Body of pancreas (tissue), 4 donors: Measurements from ENCODE around the gene ABLIM1. TPM values are rescaled to one million over a fixed set of nuclear protein-coding genes. Genes with fewer than 3 reads are reported as not detected.

Experiments
- ATAC-seq: fragments of 150-250 bp; one replicate; pipeline ENCODE4 v1.9.1; 2016
- DNase-seq, 4 donors: peaks; one replicate each; pipeline ENCODE4 v3.0.0-alpha.2; 2019
- H3K27ac ChIP-seq, 4 donors: fragments of 200-600 bp; sonication (generic); 1 replicate in 3 of 4; 2 replicates in 1 of 4; pipeline versions ENCODE4 v1.5.1 to v1.6.1; 2016 to 2019; ENCODE audit warnings: mild to moderate bottlenecking in 1 of 4, mixed read lengths in 1 of 4, moderate library complexity in 1 of 4
- H3K27me3 ChIP-seq, 2 donors: fragments of 200-600 bp; sonication (generic); one replicate each; pipeline ENCODE4 v1.6.0; 2016; ENCODE audit warnings: mild to moderate bottlenecking in 1 of 2
- H3K36me3 ChIP-seq, 2 donors: fragments of 200-600 bp; sonication (generic); replicated peaks in 1 of 2; 2 replicates each; pipeline ENCODE4 v1.5.1; 2016; ENCODE audit warnings: low read depth in 2 of 2; ENCODE audit not compliant: insufficient read depth in 1 of 2
- H3K4me1 ChIP-seq: fragments of 200-600 bp; sonication (generic); one replicate; pipeline ENCODE4 v1.6.0; 2016
- H3K4me3 ChIP-seq, 2 donors: fragments of 200-600 bp; sonication (generic); 1 replicate in 1 of 2; 2 replicates in 1 of 2; pipeline ENCODE4 v1.5.1; 2016 to 2019
- H3K9me3 ChIP-seq, 3 donors: fragments of 200-600 bp; sonication (generic); 1 replicate in 2 of 3; 2 replicates in 1 of 3; pipeline ENCODE4 v1.5.1; 2016
- CTCF ChIP-seq, 7 experiments: fragments of 450-650 bp in 4 of 7; fragments of 200-600 bp in 3 of 7; sonication (generic) in 3 of 7; IDR thresholded peaks; one replicate each; pipeline ENCODE4 v1.5.1; 2016 to 2019; ENCODE audit warnings: antibody characterized with exemption in 7 of 7
- POLR2A ChIP-seq, 3 donors: fragments of 450-650 bp; IDR thresholded peaks; one replicate each; pipeline ENCODE4 v1.6.1; 2016; ENCODE audit warnings: antibody characterized with exemption in 3 of 3, mild to moderate bottlenecking in 2 of 3
- WGBS, 2 donors: methylation state at CpG; one replicate each; pipeline ENCODE4 v1.1.5; 2017; 5-methylcytosine and 5-hydroxymethylcytosine counted together
- intact Hi-C: fragments of 100-400 bp; cut with DNase I; formaldehyde crosslinking; loops from one replicate; pipeline ENCODE4 v1.15.1; 2023
- total RNA-seq, 2 donors: library from RNA; depleted of rRNA; stranded (reverse); fragments of >200 nt; gene quantifications; one replicate each; pipeline ENCODE4 v1.1.0, GENCODE V29; 2016

ABLIM1 gene
- total RNA-seq, 2 donors from 2014 or later = 34.6 to 54.7 TPM

GRCh38 chr10:114458216-114458920, 199.7 kb downstream of the ABLIM1 start:
- H3K9me3 ChIP-seq = no peaks in the 10 kb centered on the region
- WGBS, 2 donors = 84 to 89% methylated on average over 9 of the region's 9 CpGs
- H3K4me1 ChIP-seq = no peaks in the 10 kb centered on the region
- peaks cover 0 to 1% of the 10 kb centered on the region in 2 donors for H3K36me3 ChIP-seq
- TF ChIP-seq POLR2A (IDR thresholded peaks at IDR 0.05) = no peak
- DNase-seq (no peak), ATAC-seq (no peak)
- H3K27me3 ChIP-seq = no peaks in the 10 kb centered on the region
- H3K27ac ChIP-seq = no peak overlapping the region
- no peak overlapping the region for H3K4me3 ChIP-seq
- intact Hi-C loops = no loop called here

GRCh38 chr10:114453576-114453975, 204.5 kb downstream of the ABLIM1 start:
- H3K27me3 ChIP-seq = no peaks in the 10 kb centered on the region
- TF ChIP-seq POLR2A (IDR thresholded peaks at IDR 0.05) = no peak
- TF ChIP-seq CTCF (IDR thresholded peaks at IDR 0.05) = no peak
- H3K4me3 ChIP-seq = no peak overlapping the region
- 87 to 89% methylated on average over 9 of the region's 9 CpGs for WGBS, 2 donors
- intact Hi-C loops = no loop called here
- no peak for DNase-seq
- no peaks in the 10 kb centered on the region for H3K36me3 ChIP-seq
- no peak overlapping the region for H3K27ac ChIP-seq
- no peaks in the 10 kb centered on the region for H3K4me1 ChIP-seq
- no peak for ATAC-seq
- H3K9me3 ChIP-seq = no peaks in the 10 kb centered on the region

- Histone ChIP-seq H3K9me3 (no peaks in the 10 kb centered on the region), H3K27ac (no peak overlapping the region), H3K36me3 (no peaks in the 10 kb centered on the region), H3K4me1 (peaks cover 12% of the 10 kb centered on the region), H3K4me3 (no peak overlapping the region), H3K27me3 (no peaks in the 10 kb centered on the region)
- TF ChIP-seq POLR2A (IDR thresholded peaks at IDR 0.05) (no peak), CTCF (IDR thresholded peaks at IDR 0.05) (no peak)
- 35 to 47% methylated on average over 2 of the region's 2 CpGs for WGBS, 2 donors
- DNase-seq = no peak
- ATAC-seq = no peak
- intact Hi-C loops = no loop called here
Observed at GRCh38 chr10:114448897-114449296, 209.2 kb downstream of the ABLIM1 start.

GRCh38 chr10:114445332-114445731, 212.7 kb downstream of the ABLIM1 start:
- H3K4me3 ChIP-seq = no peak overlapping the region
- no peak for ATAC-seq
- DNase-seq = no peak
- TF ChIP-seq POLR2A (IDR thresholded peaks at IDR 0.05) (no peak), CTCF (IDR thresholded peaks at IDR 0.05) (no peak)
- H3K27ac ChIP-seq = no peak overlapping the region
- H3K9me3 ChIP-seq = no peaks in the 10 kb centered on the region
- intact Hi-C loops = no loop called here
- H3K27me3 ChIP-seq = no peaks in the 10 kb centered on the region
- peaks cover 12% of the 10 kb centered on the region for H3K4me1 ChIP-seq
- 53 to 57% methylated on average over 6 of the region's 6 CpGs for WGBS, 2 donors
- no peaks in the 10 kb centered on the region for H3K36me3 ChIP-seq

- peaks cover 12% of the 10 kb centered on the region for H3K4me1 ChIP-seq
- no peaks in the 10 kb centered on the region for H3K9me3 ChIP-seq
- H3K27me3 ChIP-seq = no peaks in the 10 kb centered on the region
- intact Hi-C loops = no loop called here
- no peak for TF ChIP-seq POLR2A (IDR thresholded peaks at IDR 0.05)
- no peak for TF ChIP-seq CTCF (IDR thresholded peaks at IDR 0.05)
- DNase-seq (no peak), ATAC-seq (no peak)
- H3K27ac ChIP-seq = no peak overlapping the region
- H3K36me3 ChIP-seq = no peaks in the 10 kb centered on the region
- H3K4me3 ChIP-seq = no peak overlapping the region
Observed at GRCh38 chr10:114444819-114445218, 213.3 kb downstream of the ABLIM1 start.
